HG03432 (cell line): ENCODE data around the gene LRMDA.

Source experiments
- ATAC-seq: cut with Tn5 transposase; IDR thresholded peaks from one replicate; pipeline ENCODE4 v1.9.1; 2021; ENCODE audit warnings: mild to moderate bottlenecking, moderate library complexity; ENCODE audit not compliant: unreplicated experiment

LRMDA gene

GRCh38 chr10:76302961-76303630, 871.7 kb downstream of the LRMDA start:
- ATAC-seq, result no peak

GRCh38 chr10:76303682-76304316, 872.4 kb downstream of the LRMDA start:
- ATAC-seq, result peak; percentile 72

- ATAC-seq, result no peak
These were observed 874.6 kb downstream of the LRMDA start for GRCh38 chr10:76305930-76306615.

GRCh38 chr10:76306856-76307255, 875.4 kb downstream of the LRMDA start:
- no peak for ATAC-seq

- no peak for ATAC-seq
These were observed 877.6 kb downstream of the LRMDA start for GRCh38 chr10:76309070-76309469.

GRCh38 chr10:76309741-76310587, 878.5 kb downstream of the LRMDA start:
- no peak for ATAC-seq

GRCh38 chr10:76310588-76311080, 879.2 kb downstream of the LRMDA start:
- no peak for ATAC-seq

GRCh38 chr10:76311752-76312636, 880.6 kb downstream of the LRMDA start:
- ATAC-seq, result peak; percentile 80

- ATAC-seq, result no peak
These were observed 883.8 kb downstream of the LRMDA start for GRCh38 chr10:76315240-76315639.

- ATAC-seq, result no peak
These were observed 884.8 kb downstream of the LRMDA start for GRCh38 chr10:76316234-76316633.

- ATAC-seq, result no peak
These were observed 885.7 kb downstream of the LRMDA start for GRCh38 chr10:76317078-76317477.

- ATAC-seq, result no peak
These were observed 886.8 kb downstream of the LRMDA start for GRCh38 chr10:76318211-76318610.

- no peak for ATAC-seq
These were observed 888.2 kb downstream of the LRMDA start for GRCh38 chr10:76319661-76320060.

GRCh38 chr10:76324283-76324682, 892.9 kb downstream of the LRMDA start:
- ATAC-seq, result no peak

- no peak for ATAC-seq
These were observed 896.0 kb downstream of the LRMDA start for GRCh38 chr10:76327441-76327840.

GRCh38 chr10:76328348-76328747, 896.9 kb downstream of the LRMDA start:
- no peak for ATAC-seq

- ATAC-seq, result no peak
These were observed 898.6 kb downstream of the LRMDA start for GRCh38 chr10:76329891-76330575.

- ATAC-seq, result no peak
These were observed 900.3 kb downstream of the LRMDA start for GRCh38 chr10:76331742-76332141.

- no peak for ATAC-seq
These were observed 901.9 kb downstream of the LRMDA start for GRCh38 chr10:76333326-76333725.
